SK-N-SH treated with all-trans-retinoic acid at 6 μM for 48 hours (cell line): Measurements from ENCODE around the gene URI1.
A peak's percentile ranks its signal among the peaks of the same experiment; 100 is the strongest.

Experiments used
- ATAC-seq: fragments of 200-7000 bp; cut with Tn5 transposase; 3 replicates; pipeline ENCODE4 v1.9.1; 2020; ENCODE audit warnings: mild to moderate bottlenecking, moderate library complexity
- ARNTL ChIP-seq: fragments of 450-650 bp; formaldehyde crosslinking; IDR thresholded peaks from 2 replicates; pipeline ENCODE4 v1.5.0; 2020; ENCODE audit warnings: low read depth, mild to moderate bottlenecking, moderate library complexity, borderline replicate concordance
- CSDC2 ChIP-seq: fragments of 250-450 bp; sonication (Bioruptor Pico); IDR thresholded peaks from 2 replicates; pipeline ENCODE4 v1.5.0; 2020; ENCODE audit warnings: mild to moderate bottlenecking, moderate library complexity
- ESRRG ChIP-seq: fragments of 250-450 bp; sonication (Bioruptor Pico); IDR thresholded peaks from 2 replicates; pipeline ENCODE4 v1.6.1; 2021; ENCODE audit warnings: mild to moderate bottlenecking
- GLIS3 ChIP-seq: fragments of 250-450 bp; sonication (Bioruptor Pico); IDR thresholded peaks from 2 replicates; pipeline ENCODE4 v1.5.0; 2020; ENCODE audit warnings: mild to moderate bottlenecking, moderate library complexity
- ISL1 ChIP-seq: fragments of 250-450 bp; sonication (Bioruptor Pico); IDR thresholded peaks from 2 replicates; pipeline ENCODE4 v2.1.2; 2022; ENCODE audit warnings: mild to moderate bottlenecking, moderate library complexity
- OSR1 ChIP-seq: fragments of 250-450 bp; sonication (Bioruptor Pico); IDR thresholded peaks from 2 replicates; pipeline ENCODE4 v1.8.0; 2022; ENCODE audit warnings: moderate library complexity, mild to moderate bottlenecking, inconsistent platforms
- PPARA ChIP-seq: fragments of 250-450 bp; sonication (Bioruptor Pico); IDR thresholded peaks from 2 replicates; pipeline ENCODE4 v1.5.0; 2020; ENCODE audit warnings: mild to moderate bottlenecking, borderline replicate concordance
- RARB ChIP-seq: fragments of 250-450 bp; sonication (Bioruptor Pico); IDR thresholded peaks from 2 replicates; pipeline ENCODE4 v1.8.0; 2021; ENCODE audit warnings: mild to moderate bottlenecking, moderate library complexity
- SNAI2 ChIP-seq: fragments of 250-450 bp; sonication (Bioruptor Pico); IDR thresholded peaks from 2 replicates; pipeline ENCODE4 v1.5.0; 2020; ENCODE audit warnings: mild to moderate bottlenecking, moderate library complexity
- TCF4 ChIP-seq: fragments of 250-450 bp; sonication (Bioruptor Pico); IDR thresholded peaks from 2 replicates; pipeline ENCODE4 v1.8.0; 2021; ENCODE audit warnings: mild to moderate bottlenecking, moderate library complexity, borderline replicate concordance
- TOX ChIP-seq: fragments of 250-450 bp; sonication (Bioruptor Pico); IDR thresholded peaks from 2 replicates; pipeline ENCODE4 v1.8.0; 2021; ENCODE audit warnings: mild to moderate bottlenecking, moderate library complexity, borderline replicate concordance
- ZC3H10 ChIP-seq: fragments of 250-450 bp; sonication (Bioruptor Pico); IDR thresholded peaks from 2 replicates; pipeline ENCODE4 v1.5.1; 2021; ENCODE audit warnings: mild to moderate bottlenecking, moderate library complexity
- ZFP3 ChIP-seq: fragments of 250-450 bp; sonication (Bioruptor Pico); IDR thresholded peaks from 2 replicates; pipeline ENCODE4 v1.5.0; 2020; ENCODE audit warnings: mild to moderate bottlenecking, moderate library complexity
- ZFP30 ChIP-seq: fragments of 450-650 bp; formaldehyde crosslinking; IDR thresholded peaks from 2 replicates; pipeline ENCODE4 v1.5.0; 2022; ENCODE audit warnings: mild to moderate bottlenecking, moderate library complexity
- ZNF565 ChIP-seq: fragments of 450-650 bp; formaldehyde crosslinking; conservative IDR thresholded peaks from 2 replicates; pipeline ENCODE4 v1.5.0; 2020; ENCODE audit warnings: low read depth, mild to moderate bottlenecking, moderate library complexity
- ZNF70 ChIP-seq: fragments of 450-650 bp; formaldehyde crosslinking; IDR thresholded peaks from 2 replicates; pipeline ENCODE4 v1.5.0; 2020; ENCODE audit warnings: mild to moderate bottlenecking, moderate library complexity
- TF ChIP-seq, protein P1 (sequence below): fragments of 250-450 bp; sonication (Bioruptor Pico); IDR thresholded peaks from 2 replicates; pipeline ENCODE4 v1.5.0; 2020; ENCODE audit warnings: mild to moderate bottlenecking, moderate library complexity
- TF ChIP-seq, protein P2 (sequence below): fragments of 250-450 bp; sonication (Bioruptor Pico); IDR thresholded peaks from 2 replicates; pipeline ENCODE4 v1.8.0; 2021; ENCODE audit warnings: low read depth, mild to moderate bottlenecking, moderate library complexity, borderline replicate concordance
- TF ChIP-seq, protein P3 (sequence below): fragments of 250-450 bp; sonication (Bioruptor Pico); IDR thresholded peaks from 2 replicates; pipeline ENCODE4 v1.5.1; 2020; ENCODE audit warnings: low read depth, mild to moderate bottlenecking, moderate library complexity
- TF ChIP-seq, protein P4 (sequence below): fragments of 250-450 bp; sonication (Bioruptor Pico); IDR thresholded peaks from 2 replicates; pipeline ENCODE4 v1.5.1; 2021; ENCODE audit warnings: mild to moderate bottlenecking, moderate library complexity
- TF ChIP-seq, protein P5 (sequence below): fragments of 250-450 bp; sonication (Bioruptor Pico); IDR thresholded peaks from 2 replicates; pipeline ENCODE4 v1.8.0; 2020; ENCODE audit warnings: mild to moderate bottlenecking, moderate library complexity, borderline replicate concordance

URI1 gene

DNA sequence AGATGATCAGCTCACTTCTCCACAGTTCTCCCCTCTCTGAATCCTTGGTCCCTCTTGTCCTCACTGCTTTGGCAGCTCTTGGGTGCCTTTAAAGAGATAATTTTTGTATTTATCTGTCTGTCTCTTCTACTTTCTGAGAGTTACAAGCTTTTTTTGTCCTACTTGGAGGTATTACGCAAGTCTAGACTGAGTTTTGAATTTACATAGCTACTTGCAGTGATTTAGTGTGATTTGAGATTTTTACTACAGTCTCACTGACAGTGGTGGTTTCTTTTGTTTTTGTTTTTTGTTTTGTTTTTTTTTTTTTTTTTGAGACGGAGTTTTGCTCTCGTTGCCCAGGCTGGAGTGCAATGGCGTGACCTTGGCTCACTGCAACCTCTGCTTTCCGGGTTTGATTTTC, 22.1 kb downstream of the URI1 start:
- no peak for ATAC-seq
- TF ChIP-seq RARB (no peak), TOX (CRISPR knock-in tag) (no peak), GLIS3 (no peak), CSDC2 (no peak), ARNTL (CRISPR knock-in tag) (no peak), PPARA (CRISPR knock-in tag) (no peak)
- TF ChIP-seq, protein P1, sequence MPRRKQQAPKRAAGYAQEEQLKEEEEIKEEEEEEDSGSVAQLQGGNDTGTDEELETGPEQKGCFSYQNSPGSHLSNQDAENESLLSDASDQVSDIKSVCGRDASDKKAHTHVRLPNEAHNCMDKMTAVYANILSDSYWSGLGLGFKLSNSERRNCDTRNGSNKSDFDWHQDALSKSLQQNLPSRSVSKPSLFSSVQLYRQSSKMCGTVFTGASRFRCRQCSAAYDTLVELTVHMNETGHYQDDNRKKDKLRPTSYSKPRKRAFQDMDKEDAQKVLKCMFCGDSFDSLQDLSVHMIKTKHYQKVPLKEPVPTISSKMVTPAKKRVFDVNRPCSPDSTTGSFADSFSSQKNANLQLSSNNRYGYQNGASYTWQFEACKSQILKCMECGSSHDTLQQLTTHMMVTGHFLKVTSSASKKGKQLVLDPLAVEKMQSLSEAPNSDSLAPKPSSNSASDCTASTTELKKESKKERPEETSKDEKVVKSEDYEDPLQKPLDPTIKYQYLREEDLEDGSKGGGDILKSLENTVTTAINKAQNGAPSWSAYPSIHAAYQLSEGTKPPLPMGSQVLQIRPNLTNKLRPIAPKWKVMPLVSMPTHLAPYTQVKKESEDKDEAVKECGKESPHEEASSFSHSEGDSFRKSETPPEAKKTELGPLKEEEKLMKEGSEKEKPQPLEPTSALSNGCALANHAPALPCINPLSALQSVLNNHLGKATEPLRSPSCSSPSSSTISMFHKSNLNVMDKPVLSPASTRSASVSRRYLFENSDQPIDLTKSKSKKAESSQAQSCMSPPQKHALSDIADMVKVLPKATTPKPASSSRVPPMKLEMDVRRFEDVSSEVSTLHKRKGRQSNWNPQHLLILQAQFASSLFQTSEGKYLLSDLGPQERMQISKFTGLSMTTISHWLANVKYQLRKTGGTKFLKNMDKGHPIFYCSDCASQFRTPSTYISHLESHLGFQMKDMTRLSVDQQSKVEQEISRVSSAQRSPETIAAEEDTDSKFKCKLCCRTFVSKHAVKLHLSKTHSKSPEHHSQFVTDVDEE, result no peak

DNA sequence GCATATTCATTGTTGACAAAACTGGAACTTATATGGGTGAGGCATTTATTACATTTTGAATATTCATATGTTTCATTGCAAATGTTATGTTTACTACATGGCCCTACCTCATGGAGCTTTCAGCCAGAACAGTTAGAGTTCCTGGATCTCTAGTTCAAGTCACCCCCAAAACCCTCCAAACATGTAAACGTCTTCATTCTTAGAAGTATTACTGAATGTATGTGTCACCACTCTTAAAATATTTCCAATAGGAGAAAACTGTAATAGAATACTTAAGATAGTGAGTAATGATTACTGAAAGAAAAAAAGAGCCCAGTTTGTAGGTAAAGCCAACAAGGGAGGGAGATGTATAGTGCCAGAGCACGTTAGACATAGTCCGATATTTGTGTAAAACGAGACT, 23.5 kb downstream of the URI1 start:
- TF ChIP-seq RARB (no peak), TCF4 (CRISPR knock-in tag) (no peak), ZC3H10 (CRISPR knock-in tag) (no peak), CSDC2 (no peak), ZNF70 (CRISPR knock-in tag) (no peak), GLIS3 (no peak), ISL1 (no peak), ESRRG (no peak), TOX (CRISPR knock-in tag) (no peak), ZFP30 (CRISPR knock-in tag) (no peak)
- TF ChIP-seq, protein P2, sequence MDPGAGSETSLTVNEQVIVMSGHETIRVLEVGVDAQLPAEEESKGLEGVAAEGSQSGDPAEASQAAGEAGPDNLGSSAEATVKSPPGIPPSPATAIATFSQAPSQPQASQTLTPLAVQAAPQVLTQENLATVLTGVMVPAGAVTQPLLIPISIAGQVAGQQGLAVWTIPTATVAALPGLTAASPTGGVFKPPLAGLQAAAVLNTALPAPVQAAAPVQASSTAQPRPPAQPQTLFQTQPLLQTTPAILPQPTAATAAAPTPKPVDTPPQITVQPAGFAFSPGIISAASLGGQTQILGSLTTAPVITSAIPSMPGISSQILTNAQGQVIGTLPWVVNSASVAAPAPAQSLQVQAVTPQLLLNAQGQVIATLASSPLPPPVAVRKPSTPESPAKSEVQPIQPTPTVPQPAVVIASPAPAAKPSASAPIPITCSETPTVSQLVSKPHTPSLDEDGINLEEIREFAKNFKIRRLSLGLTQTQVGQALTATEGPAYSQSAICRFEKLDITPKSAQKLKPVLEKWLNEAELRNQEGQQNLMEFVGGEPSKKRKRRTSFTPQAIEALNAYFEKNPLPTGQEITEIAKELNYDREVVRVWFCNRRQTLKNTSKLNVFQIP (CRISPR knock-in tag), result no peak
- TF ChIP-seq, protein P3, sequence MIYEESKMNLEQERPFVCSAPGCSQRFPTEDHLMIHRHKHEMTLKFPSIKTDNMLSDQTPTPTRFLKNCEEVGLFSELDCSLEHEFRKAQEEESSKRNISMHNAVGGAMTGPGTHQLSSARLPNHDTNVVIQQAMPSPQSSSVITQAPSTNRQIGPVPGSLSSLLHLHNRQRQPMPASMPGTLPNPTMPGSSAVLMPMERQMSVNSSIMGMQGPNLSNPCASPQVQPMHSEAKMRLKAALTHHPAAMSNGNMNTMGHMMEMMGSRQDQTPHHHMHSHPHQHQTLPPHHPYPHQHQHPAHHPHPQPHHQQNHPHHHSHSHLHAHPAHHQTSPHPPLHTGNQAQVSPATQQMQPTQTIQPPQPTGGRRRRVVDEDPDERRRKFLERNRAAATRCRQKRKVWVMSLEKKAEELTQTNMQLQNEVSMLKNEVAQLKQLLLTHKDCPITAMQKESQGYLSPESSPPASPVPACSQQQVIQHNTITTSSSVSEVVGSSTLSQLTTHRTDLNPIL (CRISPR knock-in tag), result no peak
- TF ChIP-seq, protein P4, sequence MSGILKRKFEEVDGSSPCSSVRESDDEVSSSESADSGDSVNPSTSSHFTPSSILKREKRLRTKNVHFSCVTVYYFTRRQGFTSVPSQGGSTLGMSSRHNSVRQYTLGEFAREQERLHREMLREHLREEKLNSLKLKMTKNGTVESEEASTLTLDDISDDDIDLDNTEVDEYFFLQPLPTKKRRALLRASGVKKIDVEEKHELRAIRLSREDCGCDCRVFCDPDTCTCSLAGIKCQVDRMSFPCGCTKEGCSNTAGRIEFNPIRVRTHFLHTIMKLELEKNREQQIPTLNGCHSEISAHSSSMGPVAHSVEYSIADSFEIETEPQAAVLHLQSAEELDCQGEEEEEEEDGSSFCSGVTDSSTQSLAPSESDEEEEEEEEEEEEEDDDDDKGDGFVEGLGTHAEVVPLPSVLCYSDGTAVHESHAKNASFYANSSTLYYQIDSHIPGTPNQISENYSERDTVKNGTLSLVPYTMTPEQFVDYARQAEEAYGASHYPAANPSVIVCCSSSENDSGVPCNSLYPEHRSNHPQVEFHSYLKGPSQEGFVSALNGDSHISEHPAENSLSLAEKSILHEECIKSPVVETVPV, result no peak
- TF ChIP-seq, all 23 proteins: peak for 0
- ATAC-seq, result peak; percentile 68

DNA sequence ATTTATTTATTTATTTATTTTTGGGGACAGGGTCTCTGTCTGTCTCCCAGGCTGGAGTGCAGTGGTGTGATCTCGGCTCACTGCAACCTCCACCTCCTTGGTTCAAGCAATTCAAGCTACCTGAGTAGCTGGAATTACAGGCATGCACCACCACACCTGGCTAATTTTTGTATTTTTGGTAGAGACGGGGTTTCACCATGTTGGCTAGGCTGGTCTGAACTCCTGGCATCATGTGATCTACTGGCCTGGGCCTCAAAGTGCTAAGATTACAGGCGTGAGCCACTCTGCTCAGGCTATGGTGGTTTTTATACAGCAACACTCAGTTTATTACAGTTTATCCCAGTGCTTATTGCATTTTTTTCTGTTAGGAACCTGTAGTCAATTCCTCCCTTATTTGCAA, 24.1 kb downstream of the URI1 start:
- ATAC-seq, result peak; percentile 27; the same call in 1 of the 3 replicates

DNA sequence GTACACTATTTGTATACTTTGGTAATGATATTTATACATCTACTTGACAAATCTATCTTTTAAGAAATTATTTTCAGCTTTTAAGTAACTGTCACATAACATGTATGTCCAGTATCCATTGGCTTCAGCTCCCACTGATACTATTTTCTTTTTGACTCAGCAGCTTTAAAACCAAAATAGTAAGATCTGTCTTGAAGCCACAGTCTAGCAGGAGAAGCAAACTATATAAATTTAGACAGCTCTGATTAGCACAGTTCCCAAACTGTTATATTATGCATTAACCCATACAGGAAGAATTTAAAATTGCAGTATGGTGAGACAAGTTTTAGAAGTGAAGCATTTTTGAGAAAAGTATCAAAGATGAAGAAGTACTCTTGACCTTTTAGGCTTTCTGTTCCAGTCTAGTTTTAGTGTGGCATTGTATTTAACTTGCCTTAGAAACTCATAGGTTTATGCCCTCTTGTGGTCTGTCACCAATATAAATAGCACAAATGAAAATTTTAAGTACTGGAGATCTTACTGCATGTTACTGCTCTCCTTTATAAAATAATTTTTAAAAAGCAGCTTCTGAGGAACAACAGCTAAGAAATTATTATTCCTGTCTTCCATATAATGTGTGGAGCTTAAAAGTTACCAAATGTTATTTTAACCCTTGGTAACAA, 24.7 kb downstream of the URI1 start:
- ATAC-seq, result peak; percentile 80
- TF ChIP-seq ESRRG (no peak), ISL1 (no peak), TOX (CRISPR knock-in tag) (no peak), ARNTL (CRISPR knock-in tag) (no peak), OSR1 (CRISPR knock-in tag) (no peak), TCF4 (CRISPR knock-in tag) (no peak), GLIS3 (no peak), SNAI2 (CRISPR knock-in tag) (no peak), ZC3H10 (CRISPR knock-in tag) (no peak), ZFP3 (CRISPR knock-in tag) (no peak), ZFP30 (CRISPR knock-in tag) (no peak), CSDC2 (no peak), ZNF565 (CRISPR knock-in tag) (no peak)
- TF ChIP-seq, protein P5, sequence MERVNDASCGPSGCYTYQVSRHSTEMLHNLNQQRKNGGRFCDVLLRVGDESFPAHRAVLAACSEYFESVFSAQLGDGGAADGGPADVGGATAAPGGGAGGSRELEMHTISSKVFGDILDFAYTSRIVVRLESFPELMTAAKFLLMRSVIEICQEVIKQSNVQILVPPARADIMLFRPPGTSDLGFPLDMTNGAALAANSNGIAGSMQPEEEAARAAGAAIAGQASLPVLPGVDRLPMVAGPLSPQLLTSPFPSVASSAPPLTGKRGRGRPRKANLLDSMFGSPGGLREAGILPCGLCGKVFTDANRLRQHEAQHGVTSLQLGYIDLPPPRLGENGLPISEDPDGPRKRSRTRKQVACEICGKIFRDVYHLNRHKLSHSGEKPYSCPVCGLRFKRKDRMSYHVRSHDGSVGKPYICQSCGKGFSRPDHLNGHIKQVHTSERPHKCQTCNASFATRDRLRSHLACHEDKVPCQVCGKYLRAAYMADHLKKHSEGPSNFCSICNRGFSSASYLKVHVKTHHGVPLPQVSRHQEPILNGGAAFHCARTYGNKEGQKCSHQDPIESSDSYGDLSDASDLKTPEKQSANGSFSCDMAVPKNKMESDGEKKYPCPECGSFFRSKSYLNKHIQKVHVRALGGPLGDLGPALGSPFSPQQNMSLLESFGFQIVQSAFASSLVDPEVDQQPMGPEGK (CRISPR knock-in tag), result no peak
- TF ChIP-seq, protein P2 (CRISPR knock-in tag), result no peak
- TF ChIP-seq, protein P4, result no peak
- TF ChIP-seq, protein P3 (CRISPR knock-in tag), result no peak
